Nephron progenitor cell (in vitro differentiated cells): ENCODE data around the gene MEIS1.
A peak's percentile ranks its signal among the peaks of the same experiment; 100 is the strongest.

Experiments
- DNase-seq: peaks from one replicate; pipeline ENCODE4 v3.0.0; 2021
- H3K27ac Mint-ChIP-seq: 2 replicates; pipeline ENCODE4 v1.8.0; 2021; ENCODE audit warnings: mild to moderate bottlenecking, moderate library complexity, mixed read lengths
- H3K27me3 Mint-ChIP-seq: 2 replicates; pipeline ENCODE4 v1.8.0; 2021; ENCODE audit warnings: mild to moderate bottlenecking, low read depth, mixed read lengths; ENCODE audit not compliant: poor library complexity
- H3K36me3 Mint-ChIP-seq: 2 replicates; pipeline ENCODE4 v1.8.0; 2021; ENCODE audit warnings: low read depth, mixed read lengths
- H3K4me1 Mint-ChIP-seq: 2 replicates; pipeline ENCODE4 v1.8.0; 2021; ENCODE audit warnings: mixed read lengths
- H3K4me3 Mint-ChIP-seq: 2 replicates; pipeline ENCODE4 v1.8.0; 2021; ENCODE audit warnings: mild to moderate bottlenecking, moderate library complexity, mixed read lengths
- H3K9me3 Mint-ChIP-seq: 2 replicates; pipeline ENCODE4 v1.8.0; 2021; ENCODE audit warnings: mild to moderate bottlenecking, moderate library complexity, mixed read lengths
- CTCF ChIP-seq: fragments of 200-600 bp; sonication (generic); IDR thresholded peaks from 2 replicates; pipeline ENCODE4 v1.5.0; 2021; ENCODE audit warnings: antibody characterized with exemption

Gene MEIS1

GRCh38 chr2:66569321-66569851 lies 134.5 kb downstream of the MEIS1 start:
- Mint-ChIP-seq H3K9me3 (no peaks in the 10 kb centered on the region), H3K4me1 (peaks cover 94% of the 10 kb centered on the region), H3K4me3 (peak overlapping the region; percentile 60), H3K27ac (peak overlapping the region; percentile 99), H3K36me3 (peaks cover 30% of the 10 kb centered on the region), H3K27me3 (no peaks in the 10 kb centered on the region)
- peak; percentile 72 for DNase-seq
- TF ChIP-seq CTCF: no peak

DNA sequence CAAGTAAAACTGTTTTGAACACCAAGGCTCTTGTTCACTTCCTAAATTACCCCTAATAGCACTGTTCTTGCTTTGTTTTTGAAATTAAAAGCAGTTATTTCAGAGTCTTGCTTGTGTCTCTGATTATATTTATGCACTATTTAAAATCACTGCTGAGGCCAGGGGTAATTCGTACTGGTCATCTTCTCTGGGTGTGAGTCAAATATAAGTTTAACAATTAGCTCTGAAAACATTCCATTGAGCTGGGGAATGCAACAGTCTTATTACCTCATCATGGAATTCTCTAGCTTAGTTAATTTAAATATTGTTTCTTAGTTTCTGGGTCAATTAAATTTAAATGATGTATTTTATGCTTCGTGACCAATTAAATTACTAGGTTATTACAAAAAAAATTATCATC lies 135.0 kb downstream of the MEIS1 start:
- H3K36me3 Mint-ChIP-seq: peaks cover 26% of the 10 kb centered on the region
- DNase-seq: no peak
- no peak for TF ChIP-seq CTCF
- H3K4me1 Mint-ChIP-seq: peaks cover 88% of the 10 kb centered on the region
- H3K9me3 Mint-ChIP-seq: no peaks in the 10 kb centered on the region
- peak overlapping the region; percentile 99 for H3K27ac Mint-ChIP-seq
- H3K4me3 Mint-ChIP-seq: peak overlapping the region; percentile 60
- H3K27me3 Mint-ChIP-seq: no peaks in the 10 kb centered on the region

DNA sequence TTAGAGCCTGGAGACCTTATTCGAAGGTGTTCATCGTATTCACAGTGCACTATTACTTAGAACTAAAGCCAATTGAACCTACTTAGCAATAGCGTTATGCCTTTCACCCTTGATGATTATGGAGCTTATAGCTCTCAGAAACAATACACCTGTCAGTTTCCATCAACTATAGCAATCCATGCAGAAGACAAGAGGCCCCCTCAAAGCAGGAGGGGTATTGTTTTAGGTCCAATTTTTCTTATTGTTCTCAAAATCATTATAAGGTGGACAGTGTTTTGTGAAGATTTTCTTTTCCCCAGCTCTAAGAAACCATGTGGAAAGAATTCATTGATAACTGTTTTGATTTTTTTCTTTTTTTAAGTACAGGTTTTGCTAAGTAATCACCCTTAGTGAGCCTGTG lies 135.5 kb downstream of the MEIS1 start:
- no peak for DNase-seq
- no peak overlapping the region for H3K4me3 Mint-ChIP-seq
- H3K27me3 Mint-ChIP-seq: no peaks in the 10 kb centered on the region
- no peak overlapping the region for H3K27ac Mint-ChIP-seq
- no peaks in the 10 kb centered on the region for H3K9me3 Mint-ChIP-seq
- peaks cover 83% of the 10 kb centered on the region for H3K4me1 Mint-ChIP-seq
- H3K36me3 Mint-ChIP-seq: peaks cover 26% of the 10 kb centered on the region
- no peak for TF ChIP-seq CTCF

DNA sequence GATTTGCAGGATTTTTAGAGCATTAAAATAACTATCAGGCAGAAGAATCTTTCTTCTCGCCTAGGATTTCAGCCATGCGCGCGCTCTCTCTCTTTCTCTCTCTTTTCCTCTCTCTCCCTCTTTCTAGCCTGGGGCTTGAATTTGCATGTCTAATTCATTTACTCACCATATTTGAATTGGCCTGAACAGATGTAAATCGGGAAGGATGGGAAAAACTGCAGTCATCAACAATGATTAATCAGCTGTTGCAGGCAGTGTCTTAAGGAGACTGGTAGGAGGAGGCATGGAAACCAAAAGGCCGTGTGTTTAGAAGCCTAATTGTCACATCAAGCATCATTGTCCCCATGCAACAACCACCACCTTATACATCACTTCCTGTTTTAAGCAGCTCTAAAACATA lies 137.0 kb downstream of the MEIS1 start:
- DNase-seq: no peak
- H3K27ac Mint-ChIP-seq: peak overlapping the region; percentile 47
- H3K27me3 Mint-ChIP-seq: peaks cover 3% of the 10 kb centered on the region
- peak overlapping the region; percentile 26 for H3K4me3 Mint-ChIP-seq
- no peaks in the 10 kb centered on the region for H3K9me3 Mint-ChIP-seq
- H3K4me1 Mint-ChIP-seq: peaks cover 69% of the 10 kb centered on the region
- no peak for TF ChIP-seq CTCF
- peaks cover 26% of the 10 kb centered on the region for H3K36me3 Mint-ChIP-seq

DNA sequence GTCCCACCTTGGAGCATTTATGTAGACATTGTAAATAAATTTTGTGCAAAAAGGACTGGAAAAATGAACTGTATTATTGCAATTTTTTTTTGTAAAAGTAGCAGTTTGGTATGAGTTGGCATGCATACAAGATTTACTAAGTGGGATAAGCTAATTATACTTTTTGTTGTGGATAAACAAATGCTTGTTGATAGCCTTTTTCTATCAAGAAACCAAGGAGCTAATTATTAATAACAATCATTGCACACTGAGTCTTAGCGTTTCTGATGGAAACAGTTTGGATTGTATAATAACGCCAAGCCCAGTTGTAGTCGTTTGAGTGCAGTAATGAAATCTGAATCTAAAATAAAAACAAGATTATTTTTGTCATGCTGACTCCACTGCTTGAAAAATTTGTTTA lies 137.5 kb downstream of the MEIS1 start:
- Mint-ChIP-seq H3K9me3 (no peaks in the 10 kb centered on the region), H3K4me1 (peaks cover 64% of the 10 kb centered on the region), H3K36me3 (peaks cover 26% of the 10 kb centered on the region), H3K27me3 (peaks cover 3% of the 10 kb centered on the region), H3K27ac (no peak overlapping the region), H3K4me3 (peak overlapping the region; percentile 26)
- DNase-seq: no peak
- no peak for TF ChIP-seq CTCF

- H3K27ac Mint-ChIP-seq: peak overlapping the region; percentile 95
- H3K27me3 Mint-ChIP-seq: peaks cover 3% of the 10 kb centered on the region
- no peak for DNase-seq
- peaks cover 62% of the 10 kb centered on the region for H3K4me1 Mint-ChIP-seq
- H3K9me3 Mint-ChIP-seq: no peaks in the 10 kb centered on the region
- H3K4me3 Mint-ChIP-seq: no peak overlapping the region
- no peak for TF ChIP-seq CTCF
- H3K36me3 Mint-ChIP-seq: peaks cover 26% of the 10 kb centered on the region
These were observed 138.5 kb downstream of the MEIS1 start for GRCh38 chr2:66573416-66573815.
